Immature natural killer cell (primary cell): ENCODE results near the gene RASSF3. TPM values are rescaled to one million over a fixed set of nuclear protein-coding genes. Genes with fewer than 3 reads are reported as not detected.
A peak's percentile ranks its signal among the peaks of the same experiment; 100 is the strongest.

Experiments used
- DNase-seq, 3 donors: peaks; one replicate each; pipeline ENCODE4 v3.0.0; 2022; ENCODE audit warnings: mixed read lengths in 1 of 3
- H3K27ac Mint-ChIP-seq, 6 donors: one replicate each; pipeline ENCODE4 v1.8.0; 2020; ENCODE audit warnings: mixed read lengths in 6 of 6, mild to moderate bottlenecking in 5 of 6, inconsistent platforms in 4 of 6, moderate library complexity in 3 of 6
- H3K27me3 Mint-ChIP-seq, 3 donors: one replicate each; pipeline ENCODE4 v1.8.0; 2020 to 2021; ENCODE audit warnings: low read depth in 3 of 3, mild to moderate bottlenecking in 3 of 3, mixed read lengths in 3 of 3, moderate library complexity in 3 of 3, inconsistent platforms in 1 of 3
- H3K36me3 Mint-ChIP-seq, 3 donors: one replicate each; pipeline ENCODE4 v1.8.0; 2020; ENCODE audit warnings: mixed read lengths in 3 of 3, inconsistent platforms in 2 of 3, mild to moderate bottlenecking in 2 of 3
- H3K4me1 Mint-ChIP-seq, 2 donors: one replicate each; pipeline ENCODE4 v1.8.0; 2020; ENCODE audit warnings: inconsistent platforms in 2 of 2, mild to moderate bottlenecking in 2 of 2, mixed read lengths in 2 of 2, moderate library complexity in 1 of 2
- H3K4me3 Mint-ChIP-seq, 5 donors: one replicate each; pipeline ENCODE4 v1.8.0; 2020; ENCODE audit warnings: mild to moderate bottlenecking in 5 of 5, mixed read lengths in 5 of 5, inconsistent platforms in 3 of 5, moderate library complexity in 3 of 5
- H3K9me3 Mint-ChIP-seq, 6 donors: one replicate each; pipeline ENCODE4 v1.8.0; 2020; ENCODE audit warnings: mild to moderate bottlenecking in 6 of 6, mixed read lengths in 6 of 6, inconsistent platforms in 4 of 6, moderate library complexity in 3 of 6
- polyA plus RNA-seq, 3 donors: library from polyadenylated mRNA; unstranded; fragments of 300-500 nt; fragmentation: Illumina TruSeq; gene quantifications; one replicate each; pipeline ENCODE4 v1.2.3, GENCODE V29; 2021

Gene RASSF3
- polyA plus RNA-seq, 3 donors from 2014 or later: 5.2 to 6.2 (median 5.5) TPM

- no peak overlapping the region for H3K4me3 Mint-ChIP-seq
These were observed 134.3 kb downstream of the RASSF3 start for GRCh38 chr12:64744422-64745258.

DNA sequence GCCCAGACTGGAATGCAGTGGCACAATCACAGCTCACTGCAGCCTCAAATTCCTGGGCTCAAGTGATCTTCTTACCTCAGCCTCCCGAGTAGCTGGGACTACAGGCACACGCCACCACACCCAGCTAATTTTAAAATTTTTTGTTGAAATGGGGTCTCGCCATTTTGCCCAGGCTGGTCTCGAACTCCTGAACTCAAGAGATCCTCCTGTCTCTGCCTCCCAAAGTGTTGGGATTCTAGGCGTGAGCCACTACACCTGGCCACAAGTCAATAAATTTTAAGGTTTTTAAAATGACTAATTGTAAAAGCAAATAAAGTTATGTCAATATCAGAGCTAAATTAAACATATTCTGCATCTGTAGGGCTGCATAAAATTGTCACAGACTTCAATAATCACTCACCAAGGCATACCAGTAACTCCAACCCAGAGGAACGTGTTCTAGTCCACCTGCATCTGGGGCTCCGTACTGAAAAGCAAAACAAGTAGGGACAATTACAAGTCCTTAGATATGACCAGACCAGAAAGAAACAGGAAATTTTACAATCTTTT lies 135.0 kb downstream of the RASSF3 start:
- peaks cover 0 to 2% (median 0%) of the 10 kb centered on the region in 6 donors for H3K9me3 Mint-ChIP-seq
- no peaks in the 10 kb centered on the region for H3K4me1 Mint-ChIP-seq
- no peak for DNase-seq
- no peaks in the 10 kb centered on the region for H3K27me3 Mint-ChIP-seq
- H3K36me3 Mint-ChIP-seq: peaks cover 29 to 66% (median 38%) of the 10 kb centered on the region in 3 donors
- H3K27ac Mint-ChIP-seq: no peak overlapping the region
- H3K4me3 Mint-ChIP-seq: no peak overlapping the region

More at GRCh38 chr12:64744422-64745258, 134.3 kb downstream of the RASSF3 start:
- H3K27ac Mint-ChIP-seq: peak overlapping the region in 2 of 6 donors; percentile 35 to 36
- no peaks in the 10 kb centered on the region for H3K27me3 Mint-ChIP-seq
- no peak for DNase-seq
- H3K9me3 Mint-ChIP-seq: peaks cover 0 to 2% (median 0%) of the 10 kb centered on the region in 6 donors
- no peaks in the 10 kb centered on the region for H3K4me1 Mint-ChIP-seq
- H3K36me3 Mint-ChIP-seq: peaks cover 34 to 71% (median 43%) of the 10 kb centered on the region in 3 donors

GRCh38 chr12:64745980-64746379 lies 135.7 kb downstream of the RASSF3 start:
- peaks cover 24 to 60% (median 34%) of the 10 kb centered on the region in 3 donors for H3K36me3 Mint-ChIP-seq
- H3K4me3 Mint-ChIP-seq: no peak overlapping the region
- no peak overlapping the region for H3K27ac Mint-ChIP-seq
- H3K9me3 Mint-ChIP-seq: peaks cover 0 to 2% (median 0%) of the 10 kb centered on the region in 6 donors
- no peaks in the 10 kb centered on the region for H3K27me3 Mint-ChIP-seq
- no peak for DNase-seq
- no peaks in the 10 kb centered on the region for H3K4me1 Mint-ChIP-seq

DNA sequence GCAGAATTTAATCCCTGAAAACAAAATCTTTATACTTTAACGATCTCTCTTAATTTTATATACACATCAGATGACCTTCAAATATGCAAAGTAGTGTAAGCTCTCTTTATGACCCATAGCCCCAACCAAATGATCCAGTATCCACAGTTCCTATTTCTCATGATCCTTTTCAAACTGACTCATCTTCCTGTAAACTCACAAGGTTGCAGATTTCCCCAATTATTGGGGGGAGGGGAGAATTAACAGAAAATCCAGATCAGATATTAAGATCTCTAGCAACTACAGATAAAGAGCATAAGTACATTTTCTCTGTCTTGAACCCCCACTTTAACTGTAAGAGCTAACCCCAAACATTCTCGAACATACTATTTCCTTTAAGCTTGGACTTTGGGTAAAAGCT lies 136.4 kb downstream of the RASSF3 start:
- no peak for DNase-seq
- Mint-ChIP-seq H3K27me3 (no peaks in the 10 kb centered on the region), H3K4me1 (no peaks in the 10 kb centered on the region), H3K27ac (no peak overlapping the region), H3K4me3 (no peak overlapping the region), H3K36me3 (peaks cover 23 to 60% (median 29%) of the 10 kb centered on the region in 3 donors), H3K9me3 (peaks cover 0 to 2% (median 0%) of the 10 kb centered on the region in 6 donors)

Other genes starting within 250 kb of the RASSF3 start
- not detected for gene C12orf56, start 219.7 kb upstream of the RASSF3 start, polyA plus RNA-seq
- 10 to 100 TPM; 20.1 to 29.4 (median 23.4) TPM for gene XPOT, start 206.1 kb upstream of the RASSF3 start, polyA plus RNA-seq
- gene TBK1, start 158.4 kb upstream of the RASSF3 start, polyA plus RNA-seq: 10 to 100 TPM; 27.2 to 36.9 (median 29.2) TPM
- 100 to 1,000 TPM in 2 of 3 donors, 10 to 100 TPM in 1; 64.5 to 113 (median 109) TPM for gene GNS, start 148.9 kb downstream of the RASSF3 start, polyA plus RNA-seq
- 1 to 10 TPM; 1.3 to 5.8 (median 1.7) TPM for gene TBC1D30, start 214.2 kb downstream of the RASSF3 start, polyA plus RNA-seq